Upper lobe of left lung (tissue), 4 donors: ENCODE results near the gene ZNF18.

Experiments
- CTCF ChIP-seq, 6 experiments: fragments of 450-650 bp in 4 of 6; fragments of 200-600 bp in 2 of 6; sonication (generic) in 2 of 6; IDR thresholded peaks; one replicate each; pipeline ENCODE4 v1.5.1; 2016 to 2019; ENCODE audit warnings: antibody characterized with exemption in 6 of 6
- POLR2A ChIP-seq, 4 donors: fragments of 450-650 bp; IDR thresholded peaks; one replicate each; pipeline ENCODE4 v1.5.1; 2016 to 2017; ENCODE audit warnings: antibody characterized with exemption in 4 of 4, mild to moderate bottlenecking in 2 of 4

- no peak for TF ChIP-seq POLR2A (IDR thresholded peaks at IDR 0.05)
- no peak for TF ChIP-seq CTCF (IDR thresholded peaks at IDR 0.05)
These were observed 49.5 kb upstream of the ZNF18 start for GRCh38 chr17:12046786-12047185.
